Measurements from ENCODE around the gene NIN.

DNA sequence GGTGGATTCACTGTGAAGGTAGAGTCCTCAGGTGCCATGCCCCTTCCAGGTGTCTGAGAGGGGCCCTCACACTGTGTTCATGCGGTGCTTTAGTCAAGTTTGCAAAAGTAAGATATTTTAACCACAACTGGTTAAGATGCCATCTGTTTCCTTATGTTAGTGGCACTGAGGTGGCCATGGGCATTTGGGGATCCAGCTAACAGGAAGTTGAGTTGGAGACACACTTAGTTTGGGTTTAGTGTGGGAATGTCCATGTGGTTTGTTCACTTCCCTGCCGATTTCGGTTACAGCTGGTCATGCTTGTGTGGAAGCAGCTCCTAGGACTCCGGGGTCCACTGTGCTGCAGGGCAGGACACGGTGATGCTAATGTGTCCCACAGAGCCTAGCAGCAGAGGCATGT, 23.6 kb upstream of the NIN start:
- TF ChIP-seq, protein P1, sequence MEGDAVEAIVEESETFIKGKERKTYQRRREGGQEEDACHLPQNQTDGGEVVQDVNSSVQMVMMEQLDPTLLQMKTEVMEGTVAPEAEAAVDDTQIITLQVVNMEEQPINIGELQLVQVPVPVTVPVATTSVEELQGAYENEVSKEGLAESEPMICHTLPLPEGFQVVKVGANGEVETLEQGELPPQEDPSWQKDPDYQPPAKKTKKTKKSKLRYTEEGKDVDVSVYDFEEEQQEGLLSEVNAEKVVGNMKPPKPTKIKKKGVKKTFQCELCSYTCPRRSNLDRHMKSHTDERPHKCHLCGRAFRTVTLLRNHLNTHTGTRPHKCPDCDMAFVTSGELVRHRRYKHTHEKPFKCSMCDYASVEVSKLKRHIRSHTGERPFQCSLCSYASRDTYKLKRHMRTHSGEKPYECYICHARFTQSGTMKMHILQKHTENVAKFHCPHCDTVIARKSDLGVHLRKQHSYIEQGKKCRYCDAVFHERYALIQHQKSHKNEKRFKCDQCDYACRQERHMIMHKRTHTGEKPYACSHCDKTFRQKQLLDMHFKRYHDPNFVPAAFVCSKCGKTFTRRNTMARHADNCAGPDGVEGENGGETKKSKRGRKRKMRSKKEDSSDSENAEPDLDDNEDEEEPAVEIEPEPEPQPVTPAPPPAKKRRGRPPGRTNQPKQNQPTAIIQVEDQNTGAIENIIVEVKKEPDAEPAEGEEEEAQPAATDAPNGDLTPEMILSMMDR (IDR thresholded peaks at IDR 0.05): no peak
- TF ChIP-seq POLR2A (IDR thresholded peaks at IDR 0.05): no peak

Measured in right lobe of liver (tissue), 4 donors.